Esophagus squamous epithelium (tissue), 4 donors: ENCODE data around the gene DGKB.

Source experiments
- CTCF ChIP-seq, 6 experiments: fragments of 450-650 bp in 4 of 6; fragments of 200-600 bp in 2 of 6; sonication (generic) in 2 of 6; IDR thresholded peaks; one replicate each; pipeline ENCODE4 v1.5.1; 2016 to 2019; ENCODE audit warnings: antibody characterized with exemption in 6 of 6, mild to moderate bottlenecking in 4 of 6, moderate library complexity in 4 of 6
- POLR2A ChIP-seq, 4 donors: fragments of 450-650 bp; IDR thresholded peaks; one replicate each; pipeline ENCODE4 v1.6.1; 2017; ENCODE audit warnings: antibody characterized with exemption in 4 of 4, mild to moderate bottlenecking in 4 of 4, moderate library complexity in 3 of 4

DNA sequence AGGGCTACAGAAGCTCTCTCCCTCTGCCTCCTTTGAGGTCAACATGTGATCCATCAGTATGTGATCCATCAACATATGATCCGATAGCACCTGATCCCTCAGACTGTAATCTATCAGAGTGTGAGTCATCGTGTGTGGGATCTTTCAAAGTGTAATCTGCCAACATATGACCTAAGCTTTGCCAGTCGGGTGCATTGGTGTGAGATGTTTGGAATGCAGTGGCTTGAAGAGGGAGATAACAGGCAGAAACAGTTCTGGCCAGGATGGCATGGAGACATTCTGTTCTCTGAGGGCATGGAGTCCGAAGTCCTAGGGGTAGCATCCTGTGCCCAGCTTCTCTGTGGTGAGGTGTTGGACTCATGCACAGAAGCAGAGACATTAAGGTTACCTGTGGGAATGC, 695.4 kb downstream of the DGKB start:
- TF ChIP-seq POLR2A (IDR thresholded peaks at IDR 0.05) (no peak), CTCF (IDR thresholded peaks at IDR 0.05) (no peak)
